NCI-H1105 (cell line): ENCODE measurements around the gene SORCS2.
"Not testable (repeated sequence)": the region's sequence is repeated elsewhere in the genome, so short reads cannot be mapped to it uniquely, and the experiment has no call there.

Experiments used
- DNase-seq: peaks from one replicate; lab custom pipeline; 2025; lab: John Stamatoyannopoulos, UW

SORCS2 gene

DNA sequence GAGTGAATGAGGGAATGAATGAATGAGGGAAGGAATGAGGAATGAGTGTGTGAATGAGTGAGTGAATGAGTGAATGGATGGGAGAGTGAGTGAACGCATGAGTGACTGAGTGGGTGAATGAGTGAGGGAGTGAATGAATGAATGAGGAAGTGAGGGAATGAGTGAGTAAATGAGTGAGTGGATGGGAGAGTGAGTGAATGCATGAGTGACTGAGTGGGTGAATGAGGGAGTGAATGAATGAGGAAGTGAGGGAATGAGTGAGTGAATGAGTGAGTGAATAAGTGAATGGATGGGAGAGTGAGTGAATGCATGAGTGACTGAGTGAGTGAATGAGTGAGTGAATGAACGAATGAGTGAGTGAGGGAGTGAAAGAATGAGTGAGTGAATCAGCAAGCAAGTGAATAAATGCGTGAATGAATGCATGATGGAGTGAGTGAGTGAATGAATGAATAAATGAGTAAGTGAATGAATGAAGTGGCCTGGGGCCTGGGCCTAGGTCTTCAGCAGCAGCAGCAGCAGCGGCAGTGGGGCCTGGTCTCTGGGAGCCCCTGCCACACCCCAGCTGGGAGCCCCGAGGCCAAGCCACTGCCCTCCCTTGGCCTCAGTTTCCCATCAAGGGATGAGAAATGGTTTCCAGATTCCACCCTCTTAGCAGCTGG, 258.6 kb downstream of the SORCS2 start:
- DNase-seq, result no peak

DNA sequence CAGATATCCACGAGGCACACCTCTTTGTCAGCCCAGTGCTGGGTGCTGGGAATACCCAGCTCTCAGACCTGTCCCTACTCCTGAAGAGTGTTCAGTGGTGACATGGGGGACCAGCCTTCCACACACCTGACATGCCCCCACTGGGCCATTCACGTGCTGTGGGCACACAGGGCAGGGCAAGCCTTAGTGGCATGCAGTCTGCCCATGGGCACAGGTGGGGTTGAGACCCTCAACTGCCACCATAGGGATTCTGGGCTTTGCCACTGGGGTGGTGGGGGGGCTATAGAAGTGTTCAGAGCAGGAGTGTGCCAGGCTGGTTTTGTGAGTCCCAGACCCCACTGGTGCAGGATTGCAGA, 259.1 kb downstream of the SORCS2 start:
- DNase-seq, result no peak

DNA sequence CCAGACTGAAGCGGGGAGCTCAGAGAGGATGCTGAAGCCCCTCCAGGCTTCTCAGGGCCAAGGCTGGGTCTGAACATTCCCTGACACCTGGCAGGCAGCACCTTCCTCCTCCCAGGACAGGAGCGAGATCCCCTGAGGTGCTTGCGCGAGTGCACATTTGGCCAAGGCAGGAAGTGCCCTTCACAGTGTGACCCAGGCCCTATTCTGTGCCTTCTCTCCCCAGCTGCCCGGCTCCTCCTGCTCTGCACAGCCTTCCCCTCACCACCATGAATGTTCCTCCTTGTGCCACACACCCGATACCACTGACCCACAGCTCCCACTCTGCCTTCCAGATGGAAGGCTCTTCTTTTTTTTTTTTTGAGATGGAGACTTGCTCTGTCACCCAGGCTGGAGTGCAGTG, 259.5 kb downstream of the SORCS2 start:
- DNase-seq, result no peak

DNA sequence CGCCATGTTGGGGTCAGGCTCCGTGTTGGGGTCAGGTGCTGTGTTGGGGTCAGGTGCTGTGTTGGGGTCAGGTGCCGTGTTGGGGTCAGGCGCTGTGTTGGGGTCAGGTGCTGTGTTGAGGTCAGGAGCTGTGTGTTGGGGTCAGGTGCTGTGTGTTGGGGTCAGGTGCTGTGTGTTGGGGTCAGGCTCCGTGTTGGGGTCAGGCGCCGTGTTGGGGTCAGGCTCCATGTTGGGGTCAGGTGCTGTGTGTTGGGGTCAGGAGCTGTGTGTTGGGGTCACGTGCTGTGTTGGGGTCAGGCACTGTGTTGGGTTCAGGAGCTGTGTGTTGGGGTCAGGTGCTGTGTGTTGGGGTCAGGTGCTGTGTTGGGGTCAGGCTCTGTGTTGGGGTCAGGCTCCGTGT, 260.5 kb downstream of the SORCS2 start:
- not testable (repeated sequence) for DNase-seq

DNA sequence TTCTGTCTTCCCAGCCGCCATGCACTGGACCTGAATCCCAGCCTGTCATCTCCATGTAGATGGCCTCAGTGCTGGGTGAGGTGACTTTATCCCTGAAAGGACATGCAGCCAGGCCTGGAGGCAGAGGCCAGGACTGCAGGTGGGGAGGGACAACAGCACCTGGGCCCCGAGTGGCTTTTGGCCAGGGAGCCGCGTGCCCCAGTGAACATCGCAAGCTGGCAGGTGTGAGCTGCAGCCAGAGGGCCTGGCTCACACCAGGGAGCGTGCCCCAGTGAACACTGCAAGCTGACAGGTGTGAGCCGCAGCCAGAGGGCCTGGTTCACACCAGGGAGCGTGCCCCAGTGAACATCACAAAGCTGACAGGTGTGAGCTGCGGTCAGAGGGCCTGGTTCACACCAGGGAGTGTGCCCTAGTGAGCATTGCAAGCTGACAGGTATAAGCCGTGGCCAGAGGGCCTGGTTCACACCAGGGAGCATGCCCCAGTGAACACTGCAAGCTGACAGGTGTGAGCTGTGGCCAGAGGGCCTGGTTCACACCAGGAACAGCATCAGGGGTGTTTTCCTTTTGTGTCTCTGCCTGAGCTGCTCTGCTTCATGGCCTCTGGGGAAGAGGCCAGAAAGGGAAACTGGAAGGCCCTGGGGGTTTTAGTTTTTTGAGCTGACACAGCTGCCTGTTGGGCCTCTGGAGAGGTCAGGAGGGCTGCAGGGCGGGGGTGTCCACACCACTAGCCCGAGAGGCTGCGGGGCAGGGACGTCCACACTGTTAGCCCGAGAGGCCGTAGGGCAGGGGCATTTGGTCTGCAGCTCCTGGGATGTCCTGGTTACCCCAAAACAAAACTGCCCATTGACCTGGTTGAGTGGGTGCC, 265.1 kb downstream of the SORCS2 start:
- DNase-seq, result no peak

DNA sequence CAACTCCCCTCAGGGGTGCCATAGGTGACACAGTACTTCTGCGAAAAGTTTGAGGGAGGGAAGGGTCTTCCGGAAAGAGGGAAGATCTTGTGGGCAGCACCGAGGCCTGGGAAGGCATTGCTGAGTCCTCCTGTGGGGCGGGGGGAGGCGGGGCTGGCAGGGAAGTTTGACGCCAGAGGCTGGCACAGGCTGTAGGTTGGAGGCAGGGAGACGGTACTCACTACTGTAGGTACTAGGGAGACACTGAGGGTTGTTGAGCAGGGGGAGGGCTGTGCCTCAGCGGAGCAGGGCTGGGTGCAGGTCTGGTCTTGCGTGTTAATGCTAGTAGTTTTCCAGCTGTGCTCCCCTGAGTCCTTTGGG, 265.7 kb downstream of the SORCS2 start:
- no peak for DNase-seq

DNA sequence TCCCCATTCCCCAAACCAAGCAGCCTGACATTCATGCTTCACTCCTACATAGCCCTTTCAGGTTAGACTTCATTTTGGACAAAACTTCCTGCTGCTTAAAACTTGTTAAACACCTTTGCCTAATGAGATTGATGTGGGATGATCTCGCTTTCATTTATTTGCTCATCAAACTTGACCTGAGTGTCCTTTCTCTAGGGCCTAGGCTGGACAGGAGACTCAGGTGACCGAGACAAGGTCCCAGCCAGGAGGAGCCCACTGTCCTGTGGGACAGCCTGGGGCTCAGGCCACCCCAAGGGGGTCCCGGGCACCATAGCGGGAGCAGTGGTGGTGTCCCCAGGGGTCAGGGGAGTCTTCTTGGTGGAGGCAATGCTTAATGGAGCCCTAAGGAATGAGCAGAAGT, 266.1 kb downstream of the SORCS2 start:
- no peak for DNase-seq

DNA sequence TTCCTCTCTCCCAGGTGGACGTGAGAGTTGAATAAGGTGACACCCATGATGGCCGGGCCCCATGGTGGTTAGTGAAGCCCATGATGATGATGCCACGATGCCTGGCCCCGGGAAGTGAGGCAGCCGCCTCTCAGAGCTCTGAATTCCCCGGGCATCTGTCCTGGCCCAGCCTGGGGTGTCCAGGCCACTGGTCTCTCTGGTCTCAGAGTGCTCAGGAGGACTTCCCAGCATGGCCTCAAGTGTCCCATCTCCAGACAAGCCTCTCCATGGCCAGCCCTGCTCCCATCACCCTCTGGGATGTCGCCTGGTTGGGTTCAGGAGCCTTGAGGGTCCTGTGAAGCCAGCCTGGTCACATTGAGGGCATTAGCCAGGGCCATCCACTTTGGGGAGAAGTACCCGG, 267.1 kb downstream of the SORCS2 start:
- no peak for DNase-seq

DNA sequence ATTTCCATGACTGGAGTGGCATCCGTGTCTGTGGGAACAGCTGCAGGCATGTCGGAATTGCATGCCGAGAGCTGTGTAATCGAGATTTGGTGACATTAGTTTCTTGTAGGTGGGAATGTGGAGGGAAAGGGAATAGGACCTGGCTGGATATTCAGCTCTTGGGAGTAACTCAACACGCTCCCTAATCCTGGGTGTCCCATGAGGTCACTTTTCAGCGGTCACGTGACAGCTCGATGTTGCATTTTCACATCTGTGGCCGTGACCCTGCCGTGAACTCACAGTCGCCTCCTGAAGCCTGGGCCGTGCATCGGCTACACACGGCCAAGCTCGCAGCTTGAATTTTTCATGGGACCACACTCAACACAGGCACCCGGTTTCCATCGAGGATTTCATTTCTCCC, 268.2 kb downstream of the SORCS2 start:
- no peak for DNase-seq

DNA sequence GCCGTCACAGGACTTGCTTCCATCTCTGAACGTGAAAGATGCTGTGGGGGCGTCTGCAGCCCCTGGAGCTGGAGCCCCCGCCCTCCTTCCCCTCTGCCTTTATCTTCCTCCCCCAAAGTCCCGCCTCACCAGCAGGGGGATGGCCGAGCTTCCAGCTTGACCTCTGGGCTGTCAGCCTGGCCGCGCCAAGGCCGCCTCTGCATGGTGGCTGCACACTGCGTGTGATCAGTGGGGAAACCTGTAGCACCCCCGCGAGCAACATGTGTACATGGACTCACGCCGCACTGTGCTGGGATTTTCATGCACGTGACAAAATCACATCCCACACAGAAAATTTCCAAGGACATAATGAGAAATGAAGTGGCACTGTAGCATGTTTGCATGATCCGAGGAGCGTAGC, 268.9 kb downstream of the SORCS2 start:
- DNase-seq, result no peak

DNA sequence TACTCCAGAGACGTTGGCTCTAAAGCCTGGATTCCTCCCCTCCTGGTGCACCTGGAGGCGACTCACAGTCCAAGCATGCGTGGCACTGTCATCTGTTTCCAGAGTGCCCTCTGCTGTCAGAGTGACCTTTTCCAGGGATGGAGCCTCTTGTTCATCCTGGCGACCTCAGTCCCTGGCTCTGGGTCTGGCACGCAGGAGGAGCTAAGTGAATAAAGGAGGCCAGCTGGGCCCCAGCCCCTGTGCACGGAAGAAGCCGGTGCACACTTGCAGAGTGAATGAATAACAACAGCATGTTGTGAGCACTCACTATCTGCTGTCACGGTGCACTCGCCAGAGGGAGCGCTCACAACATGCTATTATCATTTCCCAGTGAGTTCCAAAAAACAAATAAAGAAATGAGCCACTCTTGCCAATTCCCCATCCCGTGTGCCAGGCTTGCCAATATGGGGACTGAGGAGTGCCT, 270.2 kb downstream of the SORCS2 start:
- DNase-seq, result peak; percentile 50

DNA sequence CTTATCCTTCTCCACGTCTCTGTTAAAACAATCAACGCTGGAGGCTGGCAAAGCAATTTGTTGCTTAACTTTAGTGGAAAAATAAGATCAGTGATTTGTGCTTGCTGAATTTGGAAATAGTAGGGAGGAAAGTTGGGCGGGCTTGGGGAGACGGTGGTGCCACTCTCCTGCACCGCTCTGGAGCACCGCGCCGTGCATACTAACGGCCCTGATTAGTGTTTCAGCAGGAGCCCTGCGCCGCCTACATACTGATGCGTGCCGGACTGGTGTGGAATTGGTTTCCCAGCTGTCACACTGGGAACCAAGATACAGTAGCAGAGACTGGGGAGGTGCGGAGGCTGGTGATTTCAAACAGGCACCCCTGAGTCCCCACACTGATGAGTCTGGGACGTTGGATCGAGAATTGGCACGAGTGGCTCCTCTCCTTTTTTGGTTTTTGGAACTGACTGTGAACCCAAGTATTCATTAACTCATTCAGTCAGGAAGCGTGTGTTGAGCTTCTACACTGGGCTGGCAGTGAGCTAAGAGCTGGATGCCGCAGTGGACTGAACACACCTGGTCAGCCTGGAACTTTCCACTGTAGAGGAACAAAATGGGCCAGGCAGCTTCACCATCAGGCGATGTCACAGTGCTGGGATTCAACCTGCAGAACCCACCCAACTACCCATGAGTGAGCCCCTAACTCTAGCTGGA, 271.4 kb downstream of the SORCS2 start:
- DNase-seq, result no peak

DNA sequence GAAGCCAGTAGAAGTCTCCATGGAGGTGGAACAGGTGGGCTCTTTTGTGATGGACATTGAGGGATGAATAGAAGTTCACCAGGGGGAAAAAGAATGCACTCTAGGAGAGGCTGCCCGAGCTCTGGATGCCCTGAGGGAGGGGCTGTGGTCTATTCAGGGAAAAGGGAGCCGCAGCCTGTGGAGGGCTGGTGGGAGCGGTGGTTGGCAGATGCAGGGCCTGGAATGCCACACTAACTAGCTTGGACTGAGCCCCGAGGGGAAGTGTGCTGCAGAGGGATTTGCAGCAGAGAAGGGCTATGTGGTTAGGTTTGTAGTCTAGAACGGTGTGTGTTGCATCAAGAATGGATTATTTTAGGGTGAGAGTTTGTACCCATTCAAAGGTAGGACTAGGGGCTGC, 271.9 kb downstream of the SORCS2 start:
- DNase-seq, result no peak

DNA sequence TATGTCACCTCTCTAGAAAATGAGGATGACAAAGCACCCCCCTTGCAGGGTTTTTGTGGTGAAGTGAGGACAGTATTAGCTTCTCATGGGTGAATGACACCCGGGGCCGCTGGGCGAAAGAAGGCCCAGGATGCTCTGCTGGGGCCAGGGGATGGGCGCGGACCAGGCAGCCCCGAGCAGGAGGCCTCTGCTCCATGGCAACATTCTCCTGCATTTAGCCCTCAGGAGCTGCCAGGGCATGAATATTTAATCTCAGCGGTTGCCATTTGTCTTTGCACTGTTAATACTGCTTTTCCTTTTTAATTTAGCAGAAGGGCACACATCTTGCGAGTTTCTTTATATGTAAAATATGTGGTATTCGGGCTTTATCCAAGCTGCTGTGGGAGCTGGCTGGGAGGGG, 272.7 kb downstream of the SORCS2 start:
- DNase-seq, result no peak

DNA sequence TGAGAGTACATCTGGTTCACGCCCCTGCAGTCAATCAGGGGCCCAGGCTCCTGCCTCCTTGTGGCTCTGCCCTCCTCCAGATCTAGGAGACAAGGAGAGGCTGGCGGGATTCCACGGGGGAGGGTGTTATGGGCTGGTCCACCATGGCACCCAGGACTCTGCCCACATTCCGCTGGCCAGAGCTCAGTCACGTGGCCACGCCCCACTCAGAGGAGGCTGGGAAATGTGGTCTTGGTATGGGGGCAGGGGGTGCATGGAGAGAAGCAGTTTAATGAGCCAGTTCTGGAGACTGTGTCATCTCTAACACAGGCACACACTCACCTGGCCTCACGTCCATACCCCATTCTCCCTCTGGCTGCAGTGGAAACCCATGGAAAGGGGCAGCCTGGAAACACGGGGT, 273.9 kb downstream of the SORCS2 start:
- no peak for DNase-seq

DNA sequence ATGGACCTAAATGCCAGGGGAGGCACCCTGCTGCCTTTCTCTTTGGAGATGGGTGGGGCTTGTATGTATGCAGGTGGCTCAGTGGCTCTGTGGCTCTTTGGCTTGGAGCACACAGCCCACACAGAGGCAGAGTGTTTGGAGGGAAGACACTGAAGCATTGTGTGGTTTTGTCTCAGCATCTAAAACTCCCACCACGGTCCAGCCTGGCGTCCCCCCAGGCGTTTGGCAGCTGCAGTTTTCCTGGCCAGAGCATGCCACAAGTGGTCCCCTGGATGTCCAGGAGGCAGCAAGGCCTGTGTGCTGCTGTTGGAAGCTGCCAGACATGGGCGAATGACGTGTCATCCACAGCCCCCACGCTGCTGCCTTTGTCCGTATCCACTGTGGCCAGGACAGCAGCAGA, 274.6 kb downstream of the SORCS2 start:
- no peak for DNase-seq

DNA sequence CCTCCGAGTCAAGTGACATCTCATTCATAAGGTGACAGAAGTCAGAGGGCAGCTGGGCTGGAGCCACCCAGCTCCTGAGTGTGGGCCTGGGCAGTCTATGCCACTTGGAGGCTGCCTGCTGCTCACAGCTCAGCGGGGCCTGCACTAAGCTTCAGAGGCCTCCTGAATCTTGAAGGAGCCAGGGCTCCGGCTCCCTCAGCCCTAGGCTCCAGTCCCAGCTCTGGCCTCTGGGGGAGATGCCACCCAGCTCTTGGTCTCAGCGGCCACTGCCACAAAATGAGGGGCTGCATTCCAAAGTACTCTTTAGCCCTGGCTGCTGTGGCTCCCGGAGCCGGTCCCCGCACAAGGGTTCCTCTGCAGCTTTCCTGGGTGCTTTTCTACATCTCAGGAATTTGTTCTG, 275.1 kb downstream of the SORCS2 start:
- no peak for DNase-seq

DNA sequence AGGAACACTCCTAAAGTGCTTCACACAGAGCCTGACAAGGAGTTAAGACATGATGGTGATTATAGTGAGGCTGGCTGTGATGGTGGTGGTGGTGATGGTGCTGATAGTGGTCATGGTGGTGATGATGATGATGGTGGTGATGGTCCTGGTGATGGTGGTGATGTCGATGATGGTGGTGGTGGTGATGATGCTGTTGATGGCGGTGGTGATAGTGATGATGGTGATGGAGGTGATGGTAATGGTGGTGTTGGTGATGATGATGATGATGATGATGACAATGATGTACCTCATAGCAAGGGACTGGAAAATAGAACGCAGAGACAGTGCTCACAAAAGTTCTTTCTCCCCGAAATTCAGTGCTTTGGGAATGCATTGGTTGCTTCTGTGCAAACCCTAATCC, 276.7 kb downstream of the SORCS2 start:
- DNase-seq, result no peak

DNA sequence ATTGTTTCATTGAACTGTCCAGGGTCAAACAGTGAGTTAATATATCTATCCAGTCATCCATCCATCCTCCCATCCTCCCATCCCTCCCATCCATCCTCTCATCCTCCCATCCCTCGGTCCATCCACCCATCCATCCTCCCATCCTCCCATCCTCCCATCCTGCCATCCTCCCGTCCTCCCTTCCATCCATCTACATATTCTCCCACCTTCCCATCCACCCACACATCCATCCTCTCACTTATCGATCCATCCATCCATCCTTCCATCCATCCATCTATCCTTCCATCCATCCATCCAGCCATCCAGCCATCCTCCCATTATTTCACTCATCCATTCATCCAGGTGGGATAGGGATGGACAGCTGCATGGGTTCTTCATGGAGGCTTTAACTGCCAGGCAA, 277.8 kb downstream of the SORCS2 start:
- no peak for DNase-seq

DNA sequence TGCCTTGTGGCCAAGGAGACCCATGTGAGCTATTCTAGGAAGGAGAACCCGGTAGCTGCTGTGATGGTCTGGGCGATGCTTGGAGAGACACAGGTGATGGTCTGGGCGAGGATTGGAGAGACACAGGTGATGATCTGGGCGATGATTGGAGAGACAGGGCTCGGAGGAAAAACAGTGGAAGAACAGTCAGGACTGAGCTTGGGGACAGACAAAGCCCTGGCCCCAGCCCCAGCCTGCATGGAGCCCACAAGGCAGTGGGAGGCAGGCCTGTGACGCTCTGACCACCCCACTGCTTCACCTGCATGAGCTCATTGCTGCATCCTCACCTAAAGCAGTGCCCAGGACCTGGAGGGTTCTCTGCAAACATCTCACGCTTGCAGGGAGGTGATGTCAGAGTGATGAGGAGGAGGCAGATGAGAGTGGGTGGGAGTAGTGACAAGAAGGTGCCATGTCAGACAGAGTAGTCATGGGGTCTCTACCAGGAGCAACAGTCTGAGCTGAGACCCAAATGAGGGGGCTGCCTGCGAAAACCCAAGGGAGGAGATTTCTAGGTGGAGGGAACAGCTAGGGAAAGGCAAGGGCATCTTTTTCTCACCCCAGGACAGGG, 278.3 kb downstream of the SORCS2 start:
- DNase-seq, result no peak

DNA sequence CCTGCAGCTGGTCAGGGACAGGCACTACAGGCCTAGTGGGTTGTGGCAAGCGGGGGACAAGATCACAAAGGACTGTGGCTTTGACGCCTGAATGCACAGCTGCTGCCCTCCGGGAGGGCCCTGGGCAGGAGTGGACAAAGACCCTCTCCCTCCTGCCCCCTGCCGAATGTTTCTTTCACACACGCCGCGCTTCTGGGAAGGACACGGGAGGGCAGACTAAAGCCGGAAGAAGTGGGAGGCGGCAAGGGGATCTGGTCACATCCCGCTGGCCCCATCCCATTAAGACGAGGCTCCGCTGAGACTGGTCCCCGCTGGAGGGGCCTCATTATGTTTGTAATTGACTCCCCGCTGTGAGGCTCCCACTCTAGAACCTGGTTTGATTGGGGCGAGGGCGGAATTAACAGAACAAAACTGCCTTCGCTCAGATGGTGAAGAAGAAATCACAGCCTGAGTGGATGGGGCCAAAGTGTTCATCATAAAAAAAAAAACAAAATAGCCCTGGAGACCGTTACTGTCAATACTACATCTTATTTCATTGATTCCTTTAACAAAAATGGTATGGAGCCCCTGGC, 280.2 kb downstream of the SORCS2 start:
- DNase-seq, result no peak

DNA sequence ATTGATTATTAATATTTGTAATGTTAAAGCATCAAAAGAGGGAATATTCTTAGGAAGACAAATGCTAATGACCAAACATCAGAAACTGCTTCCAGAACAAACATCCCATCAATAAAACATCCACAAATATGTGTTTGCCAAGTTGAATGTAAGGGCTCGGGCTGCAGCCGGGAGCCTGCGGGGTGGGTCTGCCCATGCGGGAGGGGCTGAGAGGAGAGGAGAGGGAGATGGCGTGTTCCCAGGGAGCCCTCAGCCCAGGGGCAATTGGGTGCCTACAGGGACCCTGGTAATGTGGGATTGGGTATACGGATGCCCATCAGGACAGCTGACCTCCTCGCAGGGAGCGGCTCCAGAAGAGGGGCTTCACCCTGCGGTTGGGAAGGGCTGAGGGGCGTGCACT, 280.7 kb downstream of the SORCS2 start:
- DNase-seq, result no peak
